Peyer's patch (tissue), 4 donors: ENCODE data around the gene NRXN3.

Experiments used
- POLR2A ChIP-seq, 2 donors: fragments of 450-650 bp; IDR thresholded peaks; one replicate each; pipeline ENCODE4 v1.5.1; 2017; ENCODE audit warnings: antibody characterized with exemption in 2 of 2, mild to moderate bottlenecking in 2 of 2, moderate library complexity in 2 of 2
- TF ChIP-seq, protein P1 (sequence below), 6 experiments: fragments of 450-650 bp in 4 of 6; fragments of 200-600 bp in 2 of 6; sonication (generic) in 1 of 6; IDR thresholded peaks; one replicate each; pipeline ENCODE4 v1.5.1; 2017 to 2019; ENCODE audit warnings: antibody characterized with exemption in 6 of 6, mild to moderate bottlenecking in 3 of 6, moderate library complexity in 1 of 6

DNA sequence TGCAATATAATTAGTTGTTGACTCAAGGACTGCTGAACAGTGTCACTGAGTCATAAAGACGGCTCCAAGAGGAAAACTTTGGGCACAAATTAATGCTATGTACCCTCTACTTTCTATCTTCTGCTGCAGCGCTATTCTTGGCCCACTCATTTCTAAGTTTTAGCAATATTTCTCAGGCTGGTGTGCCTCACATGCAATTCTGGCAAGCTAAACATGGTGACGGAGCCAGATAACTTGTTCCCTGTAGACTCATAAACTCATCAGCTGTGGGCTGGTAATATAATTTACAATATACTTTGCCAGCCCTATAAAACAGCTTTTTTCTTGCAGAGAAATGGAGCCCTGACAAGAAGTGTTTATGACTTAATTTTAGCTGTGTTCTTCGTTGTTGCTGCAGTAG lies 615.1 kb downstream of the NRXN3 start:
- TF ChIP-seq, protein P1, sequence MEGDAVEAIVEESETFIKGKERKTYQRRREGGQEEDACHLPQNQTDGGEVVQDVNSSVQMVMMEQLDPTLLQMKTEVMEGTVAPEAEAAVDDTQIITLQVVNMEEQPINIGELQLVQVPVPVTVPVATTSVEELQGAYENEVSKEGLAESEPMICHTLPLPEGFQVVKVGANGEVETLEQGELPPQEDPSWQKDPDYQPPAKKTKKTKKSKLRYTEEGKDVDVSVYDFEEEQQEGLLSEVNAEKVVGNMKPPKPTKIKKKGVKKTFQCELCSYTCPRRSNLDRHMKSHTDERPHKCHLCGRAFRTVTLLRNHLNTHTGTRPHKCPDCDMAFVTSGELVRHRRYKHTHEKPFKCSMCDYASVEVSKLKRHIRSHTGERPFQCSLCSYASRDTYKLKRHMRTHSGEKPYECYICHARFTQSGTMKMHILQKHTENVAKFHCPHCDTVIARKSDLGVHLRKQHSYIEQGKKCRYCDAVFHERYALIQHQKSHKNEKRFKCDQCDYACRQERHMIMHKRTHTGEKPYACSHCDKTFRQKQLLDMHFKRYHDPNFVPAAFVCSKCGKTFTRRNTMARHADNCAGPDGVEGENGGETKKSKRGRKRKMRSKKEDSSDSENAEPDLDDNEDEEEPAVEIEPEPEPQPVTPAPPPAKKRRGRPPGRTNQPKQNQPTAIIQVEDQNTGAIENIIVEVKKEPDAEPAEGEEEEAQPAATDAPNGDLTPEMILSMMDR (IDR thresholded peaks at IDR 0.05), result no peak
- no peak for TF ChIP-seq POLR2A (IDR thresholded peaks at IDR 0.05)
